Jurkat, Clone E6-1 (cell line): ENCODE data around the gene ALG14. TPM values are rescaled to one million over a fixed set of nuclear protein-coding genes. Genes with fewer than 3 reads are reported as not detected.
A peak's percentile ranks its signal among the peaks of the same experiment; 100 is the strongest.
"Not testable (repeated sequence)": the region's sequence is repeated elsewhere in the genome, so short reads cannot be mapped to it uniquely, and the experiment has no call there.

Experiments used
- DNase-seq: peaks from one replicate; pipeline ENCODE4 v3.0.0-alpha.2; 2011; ENCODE audit warnings: low read depth, low spot score
- H3K4me3 ChIP-seq: 2 replicates; pipeline ENCODE4 v1.5.1; 2011; ENCODE audit warnings: mild to moderate bottlenecking, low read length, control low read depth, moderate library complexity
- polyA plus RNA-seq: library from polyadenylated mRNA; unstranded; fragments of >200 nt; gene quantifications from one replicate; pipeline ENCODE4 v1.2.1, GENCODE V29; 2012; ENCODE audit warnings: missing spikeins; ENCODE audit not compliant: insufficient read length, insufficient read depth

Gene ALG14
- 17.3 TPM for polyA plus RNA-seq

DNA sequence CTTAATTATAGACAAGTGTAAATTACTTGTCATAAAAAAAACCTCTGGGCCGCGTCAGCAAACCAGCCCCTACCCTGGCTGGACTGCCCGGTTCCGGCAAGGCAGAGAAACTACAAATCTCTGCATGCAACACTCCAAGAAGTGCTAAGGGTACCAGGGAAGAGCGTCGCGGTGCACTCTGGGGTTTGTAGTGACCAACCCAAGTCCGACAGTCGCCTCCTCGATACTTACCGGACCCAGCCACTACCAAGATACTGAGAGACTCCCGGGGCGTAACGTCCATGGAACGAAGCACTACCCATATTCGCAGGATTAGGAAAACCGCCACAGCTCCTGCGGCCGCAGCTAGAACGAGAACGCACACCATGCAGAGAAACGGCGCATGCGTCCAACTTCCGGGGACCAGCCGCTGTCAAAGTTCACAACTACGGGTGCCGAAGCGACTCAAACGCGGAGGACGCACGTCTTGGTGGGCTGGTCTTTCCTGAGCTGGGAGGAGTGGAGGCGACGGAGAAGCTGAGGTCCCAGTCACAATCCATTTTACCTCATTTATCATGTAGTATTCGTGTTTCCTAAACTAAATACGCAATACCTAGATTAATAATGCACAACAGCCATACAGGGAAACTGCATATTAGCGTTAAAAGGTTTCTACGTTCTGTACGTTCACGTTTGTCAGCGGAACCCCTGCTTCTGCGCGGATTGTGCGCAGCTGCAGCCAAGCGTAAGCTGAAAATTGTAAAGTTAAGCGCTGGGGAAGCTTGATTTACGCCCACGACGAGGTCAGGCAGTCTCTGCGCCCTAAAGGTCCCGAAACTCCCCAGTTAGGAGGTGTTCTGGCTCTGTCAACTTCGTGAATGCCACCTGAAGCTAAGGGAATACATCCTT is at the start of gene ALG14:
Gene ALG14, minus strand, starts transcription at position 420 of the 888 bp plus-strand sequence. Its CDS starts 53 bp downstream, at position 367.
- peak within 1 kb of the TSS; percentile 81 for H3K4me3 ChIP-seq
- peak; percentile 92 for DNase-seq

DNA sequence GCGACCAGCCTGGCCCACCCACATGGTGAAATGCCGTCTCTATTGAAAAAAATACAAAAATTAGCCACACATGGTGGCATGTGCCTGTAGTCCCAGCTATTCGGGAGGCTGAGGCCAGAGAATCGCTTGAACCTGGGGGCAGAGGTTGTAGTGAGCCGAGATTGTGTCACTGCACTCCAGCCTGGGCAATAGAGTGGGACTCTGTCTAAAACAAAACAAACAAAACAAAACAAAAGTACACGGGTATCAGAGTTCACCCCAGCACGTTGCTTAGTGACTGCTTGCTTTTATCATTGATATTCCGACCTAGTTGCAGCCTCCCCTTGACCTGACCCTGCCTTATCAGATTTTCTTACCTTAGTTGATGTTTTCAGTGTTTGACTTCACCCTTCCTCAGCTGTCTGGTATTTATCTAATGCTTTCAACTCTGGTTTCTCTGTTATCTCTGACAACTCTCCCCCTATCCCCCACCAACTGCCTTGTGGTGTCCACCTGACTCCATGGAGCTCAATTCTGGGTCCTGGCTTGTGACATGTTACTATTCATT is 49.5 kb upstream of the ALG14 start:
- no peak for DNase-seq
- no peak overlapping the region for H3K4me3 ChIP-seq

GRCh38 chr1:95119273-95119672 is 46.5 kb upstream of the ALG14 start:
- H3K4me3 ChIP-seq: no peak overlapping the region

GRCh38 chr1:95118710-95119109 is 46.0 kb upstream of the ALG14 start:
- no peak overlapping the region for H3K4me3 ChIP-seq

More at GRCh38 chr1:95119273-95119672, 46.5 kb upstream of the ALG14 start:
- DNase-seq: no peak

DNA sequence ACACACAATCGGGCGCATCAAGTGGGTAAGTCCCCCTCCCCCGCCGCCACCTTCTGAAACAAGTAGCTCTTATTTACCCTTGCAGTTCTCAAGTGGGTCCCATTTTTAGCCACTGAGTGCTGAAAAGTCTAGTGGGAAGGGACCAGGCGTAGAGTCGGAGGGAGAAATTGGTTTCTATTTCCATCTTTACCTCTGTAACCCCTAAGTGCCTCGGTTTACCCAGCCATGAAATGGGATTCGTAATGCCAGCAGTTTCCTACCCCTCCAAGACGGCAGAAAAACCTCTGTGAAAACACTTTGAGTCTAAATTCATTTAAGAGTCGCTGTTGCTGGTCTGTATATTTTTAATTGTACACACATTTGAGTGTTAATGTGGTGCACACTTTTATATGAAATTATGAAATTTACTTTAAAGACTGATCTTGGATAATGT is 45.3 kb upstream of the ALG14 start:
- H3K4me3 ChIP-seq: no peak overlapping the region
- DNase-seq: no peak

More at GRCh38 chr1:95118710-95119109, 46.0 kb upstream of the ALG14 start:
- DNase-seq: no peak

DNA sequence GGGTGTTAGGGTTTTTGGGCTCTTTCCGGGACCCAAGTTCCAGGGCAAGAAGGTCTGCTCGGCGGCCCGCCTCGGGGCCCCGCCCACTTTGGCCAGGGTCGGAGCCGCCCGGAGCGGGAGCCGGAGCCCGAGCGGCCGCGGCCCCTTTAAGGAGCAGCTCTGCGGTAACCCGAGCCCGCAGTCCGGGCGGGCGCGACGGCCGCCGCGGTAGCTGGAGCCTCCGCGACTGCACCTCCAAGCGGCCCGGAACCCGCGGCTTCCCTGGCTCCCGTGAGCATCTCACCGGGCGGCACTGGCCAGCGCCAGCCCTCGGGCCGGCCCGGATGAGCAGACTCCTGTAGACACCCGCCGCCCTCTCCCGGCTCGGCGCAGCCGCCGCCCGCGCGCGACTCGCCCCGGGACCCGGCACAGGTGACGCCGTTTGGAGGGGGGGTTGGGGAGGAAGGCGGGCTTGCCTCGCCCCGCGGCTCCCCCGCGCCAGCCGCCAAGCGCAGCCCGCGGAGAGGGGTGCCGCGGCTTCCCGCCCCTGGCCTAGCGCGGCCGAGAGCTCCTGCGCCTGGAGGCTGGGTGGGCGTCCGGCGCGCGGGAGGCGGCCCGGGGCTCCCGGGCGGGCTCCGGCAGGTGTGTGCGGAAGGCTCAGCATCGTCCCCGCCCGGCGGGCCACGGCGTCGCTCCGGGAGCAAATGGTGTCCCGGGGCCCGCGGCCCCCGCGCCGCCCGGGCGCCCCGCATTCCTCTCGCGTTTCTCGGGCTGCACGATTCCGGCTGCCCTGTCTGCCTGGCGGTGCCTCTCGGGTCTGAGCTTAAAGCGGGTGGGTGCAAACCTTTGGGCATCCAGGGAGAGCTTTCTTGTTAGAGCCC is 44.7 kb upstream of the ALG14 start, which contains the start of gene TLCD4:
Gene TLCD4, plus strand, starts transcription at position 149 of the 860 bp plus-strand sequence. CDS start 26,547 bp downstream, outside the sequence.
- DNase-seq: no peak
- peak within 1 kb of the TSS; percentile 48 for H3K4me3 ChIP-seq

GRCh38 chr1:95116580-95117206 is 43.9 kb upstream of the ALG14 start:
- H3K4me3 ChIP-seq: peak overlapping the region; percentile 48
- peak; percentile 37 for DNase-seq

DNA sequence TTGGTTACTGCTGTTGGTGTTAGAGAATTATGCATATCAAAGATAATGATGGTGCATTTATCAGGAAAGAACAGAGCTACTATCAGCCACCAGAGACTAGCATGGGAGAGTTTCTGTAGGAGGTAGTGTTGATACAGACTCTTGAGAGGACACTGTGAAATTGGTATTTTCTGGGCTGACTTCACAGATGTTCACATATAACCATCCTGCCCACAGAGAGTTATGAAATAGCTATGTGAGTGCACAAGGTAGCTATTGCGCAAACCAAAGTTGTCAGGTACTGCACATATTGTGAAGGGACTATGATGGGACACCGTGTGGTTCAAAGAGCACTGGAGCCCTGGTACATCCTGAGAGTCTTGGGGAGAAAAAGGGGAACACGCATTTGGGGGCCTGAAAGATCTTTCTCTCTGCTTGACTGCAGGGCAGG is 43.0 kb upstream of the ALG14 start:
- DNase-seq: no peak
- H3K4me3 ChIP-seq: no peak overlapping the region

DNA sequence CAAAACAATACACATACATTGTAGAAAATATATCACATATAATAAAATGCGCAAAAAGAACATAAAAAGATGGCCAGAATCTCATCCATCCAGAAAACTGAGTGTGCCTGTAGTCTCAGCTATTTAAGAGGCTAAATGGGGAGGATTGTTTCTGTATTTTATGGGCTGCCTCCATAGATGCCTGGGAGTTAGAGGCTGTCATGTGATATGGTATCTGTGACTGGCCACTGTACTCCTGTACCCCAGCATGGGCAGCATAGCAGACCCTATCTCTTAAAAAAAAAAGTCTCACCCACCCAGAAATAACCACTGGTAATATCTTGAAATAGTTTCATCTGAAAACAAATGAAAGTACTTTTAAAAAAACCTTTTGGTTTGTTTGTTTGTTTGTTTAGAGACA is 40.9 kb upstream of the ALG14 start:
- no peak overlapping the region for H3K4me3 ChIP-seq
- DNase-seq: no peak

DNA sequence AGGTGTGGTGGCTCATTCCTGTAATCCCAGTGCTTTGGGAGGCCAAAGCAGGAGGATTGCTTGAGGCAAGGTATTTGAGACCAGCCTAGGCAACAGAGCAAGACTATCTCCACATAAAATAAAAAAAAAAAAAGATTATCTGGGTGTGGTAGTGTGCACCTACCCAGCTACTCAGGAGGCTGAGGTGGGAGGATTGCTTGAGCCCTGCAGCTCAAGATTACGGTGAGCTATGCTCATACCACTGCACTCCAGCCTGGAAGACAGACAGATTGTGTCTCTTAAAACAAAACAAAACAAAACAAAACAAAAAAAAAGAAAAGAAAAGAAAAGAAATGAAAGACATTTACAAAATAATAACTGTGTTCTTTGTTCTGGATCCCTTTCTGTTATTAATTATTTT is 38.3 kb upstream of the ALG14 start:
- H3K4me3 ChIP-seq: no peak overlapping the region
- no peak for DNase-seq

- DNase-seq: no peak
- H3K4me3 ChIP-seq: no peak overlapping the region
These were observed 36.0 kb upstream of the ALG14 start for GRCh38 chr1:95108792-95109191.

DNA sequence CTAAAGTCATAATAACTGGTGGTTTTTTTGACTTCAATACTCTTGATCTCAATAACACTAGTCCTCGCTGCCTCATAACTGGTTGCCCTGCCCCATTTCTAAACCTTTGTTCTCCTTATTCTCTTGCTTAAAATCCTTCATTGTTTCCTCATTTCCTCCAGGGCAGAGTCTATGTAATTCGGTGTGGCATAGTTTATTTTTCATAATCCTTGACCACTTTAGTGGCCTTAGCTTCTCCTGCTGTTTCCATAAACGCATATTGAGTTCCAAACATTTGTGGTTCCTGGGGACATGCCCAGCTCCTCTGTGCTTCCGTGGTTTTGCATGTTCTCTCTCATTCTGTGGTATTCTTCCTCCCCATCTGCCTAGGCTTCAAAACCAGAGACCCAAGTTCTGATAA is 25.4 kb upstream of the ALG14 start:
- no peak for DNase-seq
- H3K4me3 ChIP-seq: no peak overlapping the region

DNA sequence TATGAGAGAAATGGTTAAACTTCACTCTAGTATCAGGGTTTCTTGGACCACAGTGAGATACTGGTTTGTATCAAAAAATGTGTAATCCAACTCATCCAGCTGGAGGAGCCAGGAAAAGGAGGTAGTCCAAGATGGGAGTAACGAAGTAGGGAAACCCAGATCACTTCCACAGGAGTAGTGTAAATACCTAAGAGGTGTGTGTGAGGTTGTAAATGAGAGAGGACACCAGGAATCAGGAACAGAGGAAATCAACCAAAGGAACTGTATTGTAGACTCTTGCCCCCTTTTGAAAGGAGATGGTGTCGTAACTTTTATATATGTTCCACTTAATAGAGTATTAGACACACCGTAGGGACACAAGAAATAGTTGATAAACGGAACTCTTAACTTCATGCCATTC is 24.7 kb upstream of the ALG14 start:
- no peak overlapping the region for H3K4me3 ChIP-seq
- no peak for DNase-seq

DNA sequence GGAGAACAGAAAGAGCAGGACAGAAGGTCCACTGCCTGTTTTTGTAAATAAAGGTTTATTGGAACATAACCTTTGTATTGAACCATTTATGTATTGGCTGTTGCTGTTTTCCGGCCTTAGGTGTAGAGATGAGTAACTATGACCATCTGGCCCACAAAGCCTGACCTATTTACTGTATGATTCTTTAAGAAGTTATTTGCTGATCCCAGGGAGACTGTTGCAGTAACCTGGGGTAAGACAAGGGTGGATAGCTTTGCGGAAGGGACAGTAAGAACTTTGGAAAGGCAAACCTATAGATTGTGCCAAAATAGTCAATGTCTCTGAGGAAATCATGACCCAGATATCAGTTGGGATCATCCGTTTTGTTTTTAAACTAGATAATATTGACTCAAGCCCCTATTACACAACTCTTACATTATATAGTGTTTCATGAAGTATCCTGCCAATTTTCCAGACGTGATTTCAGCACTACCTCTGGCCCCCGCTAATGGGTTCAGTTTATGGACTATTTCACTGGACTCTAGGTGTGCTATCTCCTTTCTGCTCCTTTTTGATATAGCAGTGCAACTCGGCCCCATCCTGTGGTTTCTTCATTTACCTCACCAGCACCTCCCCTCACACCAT is 23.6 kb upstream of the ALG14 start:
- no peak overlapping the region for H3K4me3 ChIP-seq
- DNase-seq: no peak

- H3K4me3 ChIP-seq: no peak overlapping the region
- no peak for DNase-seq
These were observed 23.1 kb upstream of the ALG14 start for GRCh38 chr1:95095833-95096217.

DNA sequence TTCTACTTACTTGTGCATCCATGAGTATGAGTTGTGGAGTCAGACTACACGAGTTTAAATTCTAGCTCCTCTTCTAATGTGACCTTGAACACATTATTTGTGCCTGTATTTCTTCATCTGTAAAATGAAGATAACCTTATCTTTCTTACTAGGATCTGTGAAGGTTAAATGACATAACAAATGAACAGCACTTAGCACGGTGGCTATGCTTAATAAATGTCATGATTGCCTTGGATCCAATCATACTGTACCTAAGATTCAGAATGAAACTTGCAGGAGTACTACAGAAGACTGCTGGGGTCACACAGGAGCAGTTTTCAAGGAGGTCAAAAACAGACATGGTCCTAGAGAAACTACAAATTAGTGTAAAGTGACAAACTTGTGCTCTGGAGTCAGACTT is 22.2 kb upstream of the ALG14 start:
- H3K4me3 ChIP-seq: no peak overlapping the region
- DNase-seq: no peak

GRCh38 chr1:95093296-95093695 is 20.5 kb upstream of the ALG14 start:
- no peak for DNase-seq
- H3K4me3 ChIP-seq: no peak overlapping the region

GRCh38 chr1:95092891-95093290 is 20.1 kb upstream of the ALG14 start:
- DNase-seq, H3K4me3 ChIP-seq: not testable (repeated sequence)

- not testable (repeated sequence) for DNase-seq, H3K4me3 ChIP-seq
These were observed 18.5 kb upstream of the ALG14 start for GRCh38 chr1:95091290-95091689.
